Transverse colon (tissue), 4 donors: ENCODE results near the gene CNGA1. TPM values are rescaled to one million over a fixed set of nuclear protein-coding genes. Genes with fewer than 3 reads are reported as not detected.

ENCODE experiments used
- DNase-seq: peaks from one replicate; pipeline ENCODE4 v3.0.0-alpha.2; 2019
- H3K27ac ChIP-seq, 4 donors: fragments of 200-600 bp; sonication (generic); 2 replicates each; pipeline ENCODE4 v1.5.1; 2016 to 2018; ENCODE audit warnings: inconsistent platforms in 4 of 4
- H3K27me3 ChIP-seq: fragments of 200-600 bp; sonication (generic); 2 replicates; pipeline ENCODE4 v1.5.1; 2017; ENCODE audit warnings: inconsistent platforms
- H3K36me3 ChIP-seq, 4 donors: fragments of 200-600 bp; sonication (generic); 2 replicates each; pipeline ENCODE4 v1.5.1; 2017 to 2019; ENCODE audit warnings: inconsistent platforms in 4 of 4
- H3K4me1 ChIP-seq, 4 donors: fragments of 200-600 bp; sonication (generic); 2 replicates each; pipeline ENCODE4 v1.5.1; 2017 to 2020; ENCODE audit warnings: inconsistent platforms in 4 of 4
- H3K4me3 ChIP-seq, 4 donors: fragments of 200-600 bp; sonication (generic); 1 replicate in 1 of 4; 2 replicates in 3 of 4; pipeline versions ENCODE4 v1.5.1 to v1.6.1; 2017 to 2019; ENCODE audit warnings: inconsistent platforms in 4 of 4
- H3K9me3 ChIP-seq, 2 donors: fragments of 200-600 bp; sonication (generic); 2 replicates each; pipeline ENCODE4 v1.5.1; 2017 to 2019; ENCODE audit warnings: inconsistent platforms in 2 of 2
- CTCF ChIP-seq, 5 experiments: fragments of 200-600 bp in 3 of 5; fragments of 450-650 bp in 2 of 5; sonication (generic) in 3 of 5; IDR thresholded peaks; 1 replicate in 2 of 5; 2 replicates in 3 of 5; pipeline ENCODE4 v1.5.1; 2016 to 2017; ENCODE audit warnings: antibody characterized with exemption in 5 of 5, inconsistent platforms in 3 of 5, mild to moderate bottlenecking in 2 of 5, moderate library complexity in 1 of 5
- EP300 ChIP-seq: sonication (generic); formaldehyde crosslinking; IDR thresholded peaks from one replicate; pipeline ENCODE4 v1.6.1; 2017; ENCODE audit warnings: antibody characterized with exemption, low read depth
- POLR2A ChIP-seq: fragments of 450-650 bp; IDR thresholded peaks from one replicate; pipeline ENCODE4 v1.6.1; 2016; ENCODE audit warnings: antibody characterized with exemption, mild to moderate bottlenecking, moderate library complexity
- POLR2AphosphoS5 ChIP-seq, 3 donors: sonication (generic); formaldehyde crosslinking; IDR thresholded peaks; one replicate each; pipeline ENCODE4 v1.6.1; 2016; ENCODE audit warnings: antibody characterized with exemption in 3 of 3
- WGBS, 2 donors: methylation state at CpG; one replicate each; pipeline ENCODE4 v1.1.5; 2018; ENCODE audit warnings: low coverage in 1 of 2; 5-methylcytosine and 5-hydroxymethylcytosine counted together
- in situ Hi-C, 4 donors: fragments of 200-750 bp; cut with MboI; loops; one replicate each; pipeline versions ENCODE4 v1.15.0 to v1.15.1; 2017; ENCODE audit warnings: low sequenced_read_pairs in 3 of 4, low pct_ligation_motif_present in 1 of 4, low pct_unique_long_range_greater_than_20kb in 1 of 4
- intact Hi-C: fragments of 100-400 bp; cut with DNase I; formaldehyde crosslinking; loops from one replicate; pipeline ENCODE4 v1.15.1; 2023; ENCODE audit warnings: low total_unique reads
- total RNA-seq, 4 donors: library from RNA; depleted of rRNA; stranded (reverse); fragments of >200 nt; gene quantifications; one replicate each; pipeline ENCODE4 v1.1.0, GENCODE V29; 2016

Gene CNGA1
- total RNA-seq, 4 donors from 2014 or later: 1.2 to 21.0 (median 15.0) TPM

- Histone ChIP-seq H3K27me3 (peaks cover 16% of the 10 kb centered on the region), H3K4me3 (no peak overlapping the region), H3K9me3 (no peaks in the 10 kb centered on the region), H3K36me3 (no peaks in the 10 kb centered on the region), H3K27ac (no peak overlapping the region), H3K4me1 (peaks cover 0 to 41% (median 15%) of the 10 kb centered on the region in 4 donors)
- WGBS, 2 donors: 67 to 81% methylated on average over 2 of the region's 2 CpGs
- intact Hi-C loops (no loop called here), in situ Hi-C loops (no loop called here)
- DNase-seq: no peak
- TF ChIP-seq POLR2A (no peak), EP300 (no peak), CTCF (IDR thresholded peaks at IDR 0.05) (no peak)
These were observed 27.8 kb upstream of the CNGA1 start for GRCh38 chr4:48044298-48044697.

GRCh38 chr4:48043504-48043903 lies 27.0 kb upstream of the CNGA1 start:
- Histone ChIP-seq H3K9me3 (no peaks in the 10 kb centered on the region), H3K36me3 (no peaks in the 10 kb centered on the region), H3K27me3 (peaks cover 16% of the 10 kb centered on the region), H3K4me3 (no peak overlapping the region), H3K27ac (peak overlapping the region in 1 of 4 donors; percentile 10), H3K4me1 (peaks cover 0 to 47% (median 15%) of the 10 kb centered on the region in 4 donors)
- TF ChIP-seq EP300 (no peak), POLR2AphosphoS5 (IDR thresholded peaks at IDR 0.05) (no peak), POLR2A (no peak), CTCF (IDR thresholded peaks at IDR 0.05) (no peak)
- no peak for DNase-seq
- WGBS, 2 donors: 83 to 89% methylated on average over 2 of the region's 2 CpGs
- intact Hi-C loops: no loop called here
- in situ Hi-C loops: no loop called here

- TF ChIP-seq POLR2A: no peak
- TF ChIP-seq EP300: no peak
- no peak overlapping the region for H3K4me3 ChIP-seq
- peaks cover 16% of the 10 kb centered on the region for H3K27me3 ChIP-seq
- in situ Hi-C loops: no loop called here
- intact Hi-C loops: no loop called here
- H3K36me3 ChIP-seq: no peaks in the 10 kb centered on the region
- peaks cover 0 to 51% (median 14%) of the 10 kb centered on the region in 4 donors for H3K4me1 ChIP-seq
- peak overlapping the region; percentile 1 to 34 (median 8) for H3K27ac ChIP-seq
- no peaks in the 10 kb centered on the region for H3K9me3 ChIP-seq
- 33 to 50% methylated on average over 1 to 3 of the region's 3 CpGs for WGBS, 2 donors
- no peak for DNase-seq
These were observed 26.5 kb upstream of the CNGA1 start for GRCh38 chr4:48042979-48043461.

GRCh38 chr4:48041535-48042137 lies 25.2 kb upstream of the CNGA1 start:
- intact Hi-C loops (no loop called here), in situ Hi-C loops (no loop called here)
- peaks cover 0 to 37% (median 5%) of the 10 kb centered on the region in 4 donors for H3K4me1 ChIP-seq
- H3K9me3 ChIP-seq: no peaks in the 10 kb centered on the region
- H3K27ac ChIP-seq: peak overlapping the region in 2 of 4 donors; percentile 16 to 30
- no peak for TF ChIP-seq EP300
- TF ChIP-seq POLR2A: no peak
- TF ChIP-seq CTCF (IDR thresholded peaks at IDR 0.05): no peak
- TF ChIP-seq POLR2AphosphoS5 (IDR thresholded peaks at IDR 0.05): no peak
- H3K4me3 ChIP-seq: no peak overlapping the region
- WGBS, 2 donors: 47 to 59% methylated on average over 3 to 4 of the region's 4 CpGs
- DNase-seq: peak; percentile 35
- H3K27me3 ChIP-seq: peaks cover 12% of the 10 kb centered on the region
- H3K36me3 ChIP-seq: no peaks in the 10 kb centered on the region
